ENCODE results near the gene COQ8A.

COQ8A gene

DNA sequence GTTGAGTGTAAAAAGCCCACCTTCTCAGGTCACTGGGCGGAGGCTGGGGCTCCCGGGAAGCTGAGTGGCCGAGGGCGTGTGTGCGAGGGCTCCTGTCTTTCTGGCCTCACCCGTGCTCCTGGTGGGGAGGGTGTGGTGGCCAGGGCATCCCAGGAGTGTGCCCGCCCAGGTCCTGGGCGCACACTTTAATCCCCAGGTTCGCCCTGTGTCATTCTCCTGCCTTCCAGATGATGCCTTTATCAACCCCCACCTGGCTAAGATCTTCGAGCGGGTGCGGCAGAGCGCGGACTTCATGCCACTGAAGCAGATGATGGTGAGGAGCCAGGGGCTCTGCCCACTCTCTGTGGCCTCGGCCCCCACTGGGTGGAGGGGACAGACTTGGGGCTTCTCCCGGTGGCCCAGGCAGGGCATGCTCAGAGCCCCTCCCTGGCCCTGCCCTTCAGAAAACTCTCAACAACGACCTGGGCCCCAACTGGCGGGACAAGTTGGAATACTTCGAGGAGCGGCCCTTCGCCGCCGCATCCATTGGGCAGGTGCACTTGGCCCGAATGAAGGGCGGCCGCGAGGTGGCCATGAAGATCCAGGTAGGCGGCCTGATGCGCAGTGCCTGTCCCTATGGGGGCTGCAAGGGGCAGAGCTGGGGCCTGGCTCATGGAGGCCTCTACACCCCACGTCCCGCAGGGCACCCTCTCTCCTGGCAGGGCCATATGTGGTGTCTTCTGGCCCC is 42.5 kb downstream of the COQ8A start:
- TF ChIP-seq CREB1 (IDR thresholded peaks at IDR 0.05; ENCODE audit: low read depth): no peak
- no peak for TF ChIP-seq RAD21 (IDR thresholded peaks at IDR 0.05; ENCODE audit: low read depth)
- TF ChIP-seq TCF12 (IDR thresholded peaks at IDR 0.05; ENCODE audit: low read depth): no peak
- TF ChIP-seq, protein P1, sequence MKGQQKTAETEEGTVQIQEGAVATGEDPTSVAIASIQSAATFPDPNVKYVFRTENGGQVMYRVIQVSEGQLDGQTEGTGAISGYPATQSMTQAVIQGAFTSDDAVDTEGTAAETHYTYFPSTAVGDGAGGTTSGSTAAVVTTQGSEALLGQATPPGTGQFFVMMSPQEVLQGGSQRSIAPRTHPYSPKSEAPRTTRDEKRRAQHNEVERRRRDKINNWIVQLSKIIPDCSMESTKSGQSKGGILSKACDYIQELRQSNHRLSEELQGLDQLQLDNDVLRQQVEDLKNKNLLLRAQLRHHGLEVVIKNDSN (IDR thresholded peaks at IDR 0.05): no peak

DNA sequence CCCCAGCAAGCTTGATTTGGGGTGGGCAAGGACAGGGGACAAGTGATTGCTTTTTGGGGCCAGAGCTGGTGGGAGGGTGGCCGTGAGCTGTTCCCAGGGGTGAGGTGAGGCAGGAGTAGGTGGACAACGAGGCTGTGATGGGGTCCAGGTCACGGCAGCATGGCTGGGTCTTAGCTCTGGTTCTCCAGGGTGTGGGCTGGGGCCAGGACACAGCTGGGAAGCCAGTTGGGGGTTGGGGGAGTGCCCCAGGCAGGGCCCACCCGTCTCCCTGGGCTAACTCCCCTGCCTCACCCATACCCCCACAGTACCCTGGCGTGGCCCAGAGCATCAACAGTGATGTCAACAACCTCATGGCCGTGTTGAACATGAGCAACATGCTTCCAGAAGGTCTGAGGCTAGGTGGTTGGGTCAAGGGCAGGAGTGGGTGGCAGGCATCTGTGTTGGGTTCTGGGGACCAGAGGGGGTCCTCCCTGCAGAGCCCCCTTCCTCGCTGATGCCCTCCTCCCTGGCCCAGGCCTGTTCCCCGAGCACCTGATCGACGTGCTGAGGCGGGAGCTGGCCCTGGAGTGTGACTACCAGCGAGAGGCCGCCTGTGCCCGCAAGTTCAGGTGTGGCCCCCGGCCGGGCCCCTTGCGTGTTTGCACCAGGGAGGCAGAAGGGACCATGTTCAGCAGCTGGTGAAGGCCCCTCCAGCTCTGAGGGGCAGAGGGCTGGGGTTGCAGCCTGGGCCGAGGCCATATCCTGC is 43.3 kb downstream of the COQ8A start:
- TF ChIP-seq TAF1 (IDR thresholded peaks at IDR 0.05; ENCODE audit: low read depth) (no peak), YY1 (IDR thresholded peaks at IDR 0.05; ENCODE audit: low read depth) (no peak), RAD21 (IDR thresholded peaks at IDR 0.05; ENCODE audit: low read depth) (no peak), CREB1 (IDR thresholded peaks at IDR 0.05; ENCODE audit: low read depth) (no peak), CEBPB (IDR thresholded peaks at IDR 0.05) (no peak), EP300 (IDR thresholded peaks at IDR 0.05; ENCODE audit: borderline replicate concordance) (no peak), EGR1 (IDR thresholded peaks at IDR 0.05) (no peak), NFIC (IDR thresholded peaks at IDR 0.05) (no peak)
- TF ChIP-seq, protein P2, sequence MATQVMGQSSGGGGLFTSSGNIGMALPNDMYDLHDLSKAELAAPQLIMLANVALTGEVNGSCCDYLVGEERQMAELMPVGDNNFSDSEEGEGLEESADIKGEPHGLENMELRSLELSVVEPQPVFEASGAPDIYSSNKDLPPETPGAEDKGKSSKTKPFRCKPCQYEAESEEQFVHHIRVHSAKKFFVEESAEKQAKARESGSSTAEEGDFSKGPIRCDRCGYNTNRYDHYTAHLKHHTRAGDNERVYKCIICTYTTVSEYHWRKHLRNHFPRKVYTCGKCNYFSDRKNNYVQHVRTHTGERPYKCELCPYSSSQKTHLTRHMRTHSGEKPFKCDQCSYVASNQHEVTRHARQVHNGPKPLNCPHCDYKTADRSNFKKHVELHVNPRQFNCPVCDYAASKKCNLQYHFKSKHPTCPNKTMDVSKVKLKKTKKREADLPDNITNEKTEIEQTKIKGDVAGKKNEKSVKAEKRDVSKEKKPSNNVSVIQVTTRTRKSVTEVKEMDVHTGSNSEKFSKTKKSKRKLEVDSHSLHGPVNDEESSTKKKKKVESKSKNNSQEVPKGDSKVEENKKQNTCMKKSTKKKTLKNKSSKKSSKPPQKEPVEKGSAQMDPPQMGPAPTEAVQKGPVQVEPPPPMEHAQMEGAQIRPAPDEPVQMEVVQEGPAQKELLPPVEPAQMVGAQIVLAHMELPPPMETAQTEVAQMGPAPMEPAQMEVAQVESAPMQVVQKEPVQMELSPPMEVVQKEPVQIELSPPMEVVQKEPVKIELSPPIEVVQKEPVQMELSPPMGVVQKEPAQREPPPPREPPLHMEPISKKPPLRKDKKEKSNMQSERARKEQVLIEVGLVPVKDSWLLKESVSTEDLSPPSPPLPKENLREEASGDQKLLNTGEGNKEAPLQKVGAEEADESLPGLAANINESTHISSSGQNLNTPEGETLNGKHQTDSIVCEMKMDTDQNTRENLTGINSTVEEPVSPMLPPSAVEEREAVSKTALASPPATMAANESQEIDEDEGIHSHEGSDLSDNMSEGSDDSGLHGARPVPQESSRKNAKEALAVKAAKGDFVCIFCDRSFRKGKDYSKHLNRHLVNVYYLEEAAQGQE (IDR thresholded peaks at IDR 0.05; ENCODE audit: low read depth): no peak

DNA sequence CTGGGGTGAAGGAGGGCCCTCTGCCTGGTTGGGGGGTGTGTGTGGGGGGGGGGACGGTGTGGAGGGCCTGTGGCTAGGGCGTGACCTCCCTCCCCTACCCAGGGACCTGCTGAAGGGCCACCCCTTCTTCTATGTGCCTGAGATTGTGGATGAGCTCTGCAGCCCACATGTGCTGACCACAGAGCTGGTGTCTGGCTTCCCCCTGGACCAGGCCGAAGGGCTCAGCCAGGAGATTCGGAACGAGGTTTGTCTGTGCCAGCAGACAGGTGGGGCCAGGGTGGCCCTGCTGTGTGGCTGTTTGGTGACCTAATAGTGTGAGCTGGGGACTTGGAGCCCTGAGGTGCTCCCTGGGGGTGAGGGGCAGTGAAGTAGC is 43.9 kb downstream of the COQ8A start:
- TF ChIP-seq TEAD4 (IDR thresholded peaks at IDR 0.05): no peak
- no peak for TF ChIP-seq EGR1 (IDR thresholded peaks at IDR 0.05)

DNA sequence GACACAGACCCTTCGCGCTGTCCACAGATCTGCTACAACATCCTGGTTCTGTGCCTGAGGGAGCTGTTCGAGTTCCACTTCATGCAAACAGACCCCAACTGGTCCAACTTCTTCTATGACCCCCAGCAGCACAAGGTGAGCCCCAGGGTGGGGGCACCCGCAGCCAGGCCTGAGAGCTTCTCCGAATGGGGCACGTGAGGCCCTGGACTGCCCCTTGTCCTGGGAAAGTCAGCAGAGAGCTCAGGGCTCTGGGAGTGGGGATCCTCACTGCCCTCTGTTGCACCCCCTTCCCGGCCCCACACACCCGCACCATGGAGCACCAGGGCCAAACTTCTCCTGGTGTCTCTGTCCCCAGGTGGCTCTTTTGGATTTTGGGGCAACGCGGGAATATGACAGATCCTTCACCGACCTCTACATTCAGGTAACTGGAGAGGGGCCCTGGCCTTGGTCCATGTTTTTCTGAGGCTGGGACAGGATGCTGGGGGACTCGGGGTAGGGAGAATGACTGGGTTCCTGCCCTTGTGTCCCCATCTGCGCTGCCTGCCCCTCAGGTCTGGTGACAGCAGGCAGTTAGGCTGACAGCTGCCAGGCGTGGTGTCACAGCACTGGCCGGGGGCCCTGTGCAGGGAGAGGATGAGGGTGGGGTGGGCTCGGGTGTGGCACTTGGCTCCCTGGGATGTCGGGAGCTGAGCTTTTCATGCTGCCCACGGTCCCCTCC is 44.6 kb downstream of the COQ8A start:
- TF ChIP-seq CEBPB (IDR thresholded peaks at IDR 0.05): no peak
- TF ChIP-seq NFIC (IDR thresholded peaks at IDR 0.05): no peak
- TF ChIP-seq TEAD4 (IDR thresholded peaks at IDR 0.05): no peak
- TF ChIP-seq, protein P1 (IDR thresholded peaks at IDR 0.05): no peak
- TF ChIP-seq RAD21 (IDR thresholded peaks at IDR 0.05; ENCODE audit: low read depth): no peak
- TF ChIP-seq TAF1 (IDR thresholded peaks at IDR 0.05; ENCODE audit: low read depth): no peak
- no peak for TF ChIP-seq EGR1 (IDR thresholded peaks at IDR 0.05)
- TF ChIP-seq, protein P2 (IDR thresholded peaks at IDR 0.05; ENCODE audit: low read depth): no peak
- TF ChIP-seq EP300 (IDR thresholded peaks at IDR 0.05; ENCODE audit: borderline replicate concordance): no peak
- TF ChIP-seq YY1 (IDR thresholded peaks at IDR 0.05; ENCODE audit: low read depth): no peak
- TF ChIP-seq FOXM1 (IDR thresholded peaks at IDR 0.05; ENCODE audit: borderline replicate concordance, low read depth): no peak
- TF ChIP-seq, protein P3, sequence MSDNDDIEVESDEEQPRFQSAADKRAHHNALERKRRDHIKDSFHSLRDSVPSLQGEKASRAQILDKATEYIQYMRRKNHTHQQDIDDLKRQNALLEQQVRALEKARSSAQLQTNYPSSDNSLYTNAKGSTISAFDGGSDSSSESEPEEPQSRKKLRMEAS (IDR thresholded peaks at IDR 0.05): no peak
- TF ChIP-seq TCF12 (IDR thresholded peaks at IDR 0.05; ENCODE audit: low read depth): no peak
- no peak for TF ChIP-seq CREB1 (IDR thresholded peaks at IDR 0.05; ENCODE audit: low read depth)
- TF ChIP-seq ZBTB7A (IDR thresholded peaks at IDR 0.05; ENCODE audit: low read depth): no peak

DNA sequence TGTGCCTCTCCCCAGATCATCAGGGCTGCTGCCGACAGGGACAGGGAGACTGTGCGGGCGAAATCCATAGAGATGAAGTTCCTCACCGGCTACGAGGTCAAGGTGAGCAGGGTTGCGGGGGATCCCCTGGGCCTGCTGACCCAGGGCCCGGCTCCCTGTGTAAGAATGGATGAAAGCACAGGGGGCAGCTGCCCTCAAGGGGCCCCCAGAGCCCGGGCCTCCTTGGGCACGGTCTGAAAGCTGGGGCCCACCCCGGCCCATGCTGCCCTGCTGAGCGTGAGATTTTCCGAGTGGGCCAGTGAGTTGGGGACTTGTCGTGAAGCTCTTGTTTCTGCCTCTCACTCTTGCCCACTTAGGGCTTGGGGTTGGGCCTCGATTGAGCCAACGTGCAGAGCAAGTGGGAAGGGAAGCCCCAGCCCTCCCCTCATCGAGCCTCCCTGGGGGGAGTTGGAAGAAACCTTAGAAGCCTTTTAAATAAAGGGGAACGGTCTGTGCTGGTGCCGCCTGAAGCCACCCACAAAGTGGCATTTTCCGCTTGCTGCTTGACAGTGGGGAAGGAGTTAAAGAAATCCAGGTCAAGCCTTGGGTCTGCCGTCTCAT is 45.2 kb downstream of the COQ8A start:
- TF ChIP-seq FOXM1 (IDR thresholded peaks at IDR 0.05; ENCODE audit: borderline replicate concordance, low read depth) (no peak), EGR1 (IDR thresholded peaks at IDR 0.05) (no peak)

All from Ishikawa (cell line).